Fibroblast of skin of back (primary cell): ENCODE measurements around the gene MAP4K3.
"Not testable (repeated sequence)": the region's sequence is repeated elsewhere in the genome, so short reads cannot be mapped to it uniquely, and the experiment has no call there.

Experiments
- DNase-seq: peaks from one replicate; pipeline ENCODE4 v3.0.0-alpha.2; 2013

Gene MAP4K3

GRCh38 chr2:39300044-39300978 is 136.8 kb downstream of the MAP4K3 start:
- no peak for DNase-seq

GRCh38 chr2:39290433-39290832 is 146.7 kb downstream of the MAP4K3 start:
- no peak for DNase-seq

- DNase-seq: no peak
Observed at GRCh38 chr2:39289609-39290008, 147.5 kb downstream of the MAP4K3 start.

GRCh38 chr2:39283561-39283960 is 153.5 kb downstream of the MAP4K3 start:
- peak; percentile 63 for DNase-seq

- no peak for DNase-seq
Observed at GRCh38 chr2:39281391-39281790, 155.7 kb downstream of the MAP4K3 start.

- DNase-seq: peak; percentile 2
Observed at GRCh38 chr2:39275016-39275415, 162.1 kb downstream of the MAP4K3 start.

GRCh38 chr2:39269941-39270340 is 167.1 kb downstream of the MAP4K3 start:
- DNase-seq: no peak

GRCh38 chr2:39266916-39267434 is 170.1 kb downstream of the MAP4K3 start:
- DNase-seq: no peak

GRCh38 chr2:39266139-39266805 is 170.8 kb downstream of the MAP4K3 start:
- peak; percentile 5 for DNase-seq

- no peak for DNase-seq
Observed at GRCh38 chr2:39265315-39265714, 171.8 kb downstream of the MAP4K3 start.

- DNase-seq: no peak
Observed at GRCh38 chr2:39264733-39265132, 172.4 kb downstream of the MAP4K3 start.

GRCh38 chr2:39260087-39260486 is 177.0 kb downstream of the MAP4K3 start:
- no peak for DNase-seq

GRCh38 chr2:39256040-39256439 is 181.0 kb downstream of the MAP4K3 start:
- DNase-seq: no peak

- DNase-seq: no peak
Observed at GRCh38 chr2:39252888-39253518, 184.1 kb downstream of the MAP4K3 start.

GRCh38 chr2:39247512-39248043 is 189.5 kb downstream of the MAP4K3 start:
- no peak for DNase-seq

GRCh38 chr2:39246382-39246980 is 190.6 kb downstream of the MAP4K3 start:
- DNase-seq: no peak

GRCh38 chr2:39244963-39245625 is 192.0 kb downstream of the MAP4K3 start:
- not testable (repeated sequence) for DNase-seq

GRCh38 chr2:39244241-39244862 is 192.7 kb downstream of the MAP4K3 start:
- DNase-seq: not testable (repeated sequence)

GRCh38 chr2:39243469-39244123 is 193.5 kb downstream of the MAP4K3 start, which contains the start of gene CDKL4:
Gene CDKL4 (minus strand): TSS chr2:39243970.
- DNase-seq: peak; percentile 23

GRCh38 chr2:39241588-39241987 is 195.5 kb downstream of the MAP4K3 start:
- DNase-seq: no peak

- no peak for DNase-seq
Observed at GRCh38 chr2:39240758-39241157, 196.3 kb downstream of the MAP4K3 start.
